ENCODE data around the gene C5orf47.

- TF ChIP-seq CTCF (IDR thresholded peaks at IDR 0.05) (no peak), SIN3A (IDR thresholded peaks at IDR 0.05; ENCODE audit: borderline replicate concordance, insufficient read depth, low read depth, low read length) (no peak)
Observed at GRCh38 chr5:174030286-174030685, 41.3 kb downstream of the C5orf47 start.
